ENCODE measurements around the gene PSMC5. TPM values are rescaled to one million over a fixed set of nuclear protein-coding genes. Genes with fewer than 3 reads are reported as not detected.

The PSMC5 gene
- total and polyA plus RNA-seq, 8 donors, result 89.8 to 151 (median 133) TPM

DNA sequence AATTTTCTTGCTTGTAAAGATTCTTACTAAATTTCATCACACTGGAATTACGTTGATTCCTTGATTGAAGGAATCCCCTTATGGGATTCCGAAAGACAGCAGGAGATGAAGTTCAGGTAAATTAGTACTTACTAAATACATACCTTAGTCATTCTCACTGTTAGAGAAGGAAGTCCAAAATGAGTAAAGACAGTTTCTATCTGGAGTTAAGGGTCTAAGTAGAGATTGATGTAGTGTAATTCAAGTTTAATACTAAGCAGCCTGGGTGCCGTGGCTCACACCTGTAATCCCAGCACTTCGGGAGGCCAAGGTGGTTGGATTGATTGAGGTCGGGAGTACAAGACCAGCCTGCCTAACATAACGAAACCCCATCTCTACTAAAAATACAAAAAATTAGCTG lies 43.7 kb upstream of the PSMC5 start:
- intact Hi-C loops (cut with DNase I), result no loop called here
- ATAC-seq (no peak), DNase-seq (no peak)
- Histone ChIP-seq H3K27ac (no peak overlapping the region), H3K36me3 (peaks cover 0 to 42% of the 10 kb centered on the region in 2 donors), H3K9me3 (no peaks in the 10 kb centered on the region), H3K4me1 (peaks cover 0 to 26% of the 10 kb centered on the region in 2 donors), H3K4me3 (no peak overlapping the region), H3K27me3 (no peaks in the 10 kb centered on the region)
- TF ChIP-seq, protein P1, sequence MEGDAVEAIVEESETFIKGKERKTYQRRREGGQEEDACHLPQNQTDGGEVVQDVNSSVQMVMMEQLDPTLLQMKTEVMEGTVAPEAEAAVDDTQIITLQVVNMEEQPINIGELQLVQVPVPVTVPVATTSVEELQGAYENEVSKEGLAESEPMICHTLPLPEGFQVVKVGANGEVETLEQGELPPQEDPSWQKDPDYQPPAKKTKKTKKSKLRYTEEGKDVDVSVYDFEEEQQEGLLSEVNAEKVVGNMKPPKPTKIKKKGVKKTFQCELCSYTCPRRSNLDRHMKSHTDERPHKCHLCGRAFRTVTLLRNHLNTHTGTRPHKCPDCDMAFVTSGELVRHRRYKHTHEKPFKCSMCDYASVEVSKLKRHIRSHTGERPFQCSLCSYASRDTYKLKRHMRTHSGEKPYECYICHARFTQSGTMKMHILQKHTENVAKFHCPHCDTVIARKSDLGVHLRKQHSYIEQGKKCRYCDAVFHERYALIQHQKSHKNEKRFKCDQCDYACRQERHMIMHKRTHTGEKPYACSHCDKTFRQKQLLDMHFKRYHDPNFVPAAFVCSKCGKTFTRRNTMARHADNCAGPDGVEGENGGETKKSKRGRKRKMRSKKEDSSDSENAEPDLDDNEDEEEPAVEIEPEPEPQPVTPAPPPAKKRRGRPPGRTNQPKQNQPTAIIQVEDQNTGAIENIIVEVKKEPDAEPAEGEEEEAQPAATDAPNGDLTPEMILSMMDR (IDR thresholded peaks at IDR 0.05), result no peak

DNA sequence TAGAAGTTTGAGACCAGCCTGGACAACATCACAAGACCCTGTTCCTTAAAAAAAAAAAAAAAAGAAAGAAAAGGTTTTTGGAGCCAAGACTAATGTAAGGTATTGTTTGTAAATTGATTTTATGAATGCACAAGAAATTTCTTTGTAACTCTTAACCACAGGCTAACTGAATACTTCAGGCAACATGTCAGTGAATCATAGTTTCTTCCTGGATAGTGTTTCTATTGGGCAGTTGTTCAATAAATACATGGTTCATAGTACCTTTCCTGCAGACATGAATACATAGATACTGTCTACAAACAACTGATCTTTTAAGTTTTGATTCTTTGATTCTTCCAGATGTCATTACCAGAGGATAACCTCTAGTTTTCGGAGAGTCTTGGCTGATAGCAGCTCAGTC lies 41.7 kb upstream of the PSMC5 start:
- peaks cover 0 to 55% of the 10 kb centered on the region in 2 donors for H3K36me3 ChIP-seq
- DNase-seq (no peak), ATAC-seq (no peak)
- H3K4me1 ChIP-seq, result peaks cover 0 to 15% of the 10 kb centered on the region in 2 donors
- TF ChIP-seq, protein P1 (IDR thresholded peaks at IDR 0.05), result no peak
- H3K4me3 ChIP-seq, result no peak overlapping the region
- no peaks in the 10 kb centered on the region for H3K9me3 ChIP-seq
- intact Hi-C loops (cut with DNase I), result no loop called here
- H3K27me3 ChIP-seq, result no peaks in the 10 kb centered on the region
- no peak overlapping the region for H3K27ac ChIP-seq

DNA sequence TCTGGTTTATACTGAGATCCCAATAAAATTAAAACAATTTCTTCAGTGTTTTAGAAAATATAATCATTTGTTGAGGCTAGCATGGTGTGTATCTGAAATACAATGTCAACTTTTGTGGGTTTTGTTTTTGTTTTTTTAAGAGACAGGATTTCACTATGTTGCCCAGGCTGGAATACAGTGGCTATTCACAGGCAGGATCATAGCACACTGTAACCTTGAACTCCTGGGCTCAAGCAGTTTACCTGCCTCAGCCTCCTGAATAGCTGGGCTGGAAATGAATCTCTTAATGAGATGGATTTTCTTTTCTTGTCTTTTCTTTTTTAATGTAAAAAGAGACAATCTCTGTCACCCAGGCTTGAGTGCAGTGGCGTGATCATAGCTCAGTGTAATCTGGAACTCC lies 41.1 kb upstream of the PSMC5 start:
- Histone ChIP-seq H3K27me3 (no peaks in the 10 kb centered on the region), H3K4me1 (peaks cover 0 to 10% of the 10 kb centered on the region in 2 donors), H3K4me3 (no peak overlapping the region), H3K36me3 (peaks cover 0 to 61% of the 10 kb centered on the region in 2 donors), H3K9me3 (no peaks in the 10 kb centered on the region), H3K27ac (no peak overlapping the region)
- TF ChIP-seq, protein P1 (IDR thresholded peaks at IDR 0.05), result no peak
- DNase-seq (no peak), ATAC-seq (no peak)
- intact Hi-C loops (cut with DNase I), result no loop called here

DNA sequence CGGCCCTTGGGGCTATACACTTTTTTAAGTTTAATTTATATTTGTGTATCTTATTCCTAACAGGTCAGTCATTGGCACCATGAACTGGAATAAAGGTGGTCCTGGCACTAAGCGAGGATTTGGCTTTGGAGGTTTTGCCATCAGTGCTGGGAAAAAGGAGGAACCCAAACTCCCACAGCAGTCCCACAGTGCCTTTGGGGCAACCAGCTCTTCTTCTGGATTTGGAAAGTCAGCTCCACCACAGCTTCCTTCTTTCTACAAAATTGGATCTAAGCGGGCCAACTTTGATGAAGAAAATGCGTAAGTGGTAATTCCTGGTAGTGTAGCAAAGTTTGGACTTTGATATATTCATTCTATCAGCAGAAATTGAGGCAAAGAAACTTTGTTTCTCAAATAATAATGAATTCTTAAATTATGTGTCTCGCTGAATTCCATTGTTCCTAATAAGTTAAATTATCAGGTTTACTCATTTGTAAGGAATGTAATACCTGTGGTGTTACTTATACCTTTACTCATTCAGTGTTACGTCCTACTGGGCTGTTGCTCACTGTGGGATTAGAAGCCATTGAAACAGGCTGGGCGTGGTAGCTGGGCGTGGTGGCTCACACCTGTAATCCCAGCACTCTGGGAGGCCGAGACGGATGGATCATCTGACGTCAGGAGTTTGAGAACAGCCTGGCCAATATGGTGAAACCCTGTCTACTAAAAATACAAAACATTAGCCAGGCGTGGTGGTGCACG lies 40.1 kb upstream of the PSMC5 start:
- intact Hi-C loops (cut with DNase I), result no loop called here
- H3K36me3 ChIP-seq, result peaks cover 2 to 68% of the 10 kb centered on the region in 2 donors
- no peak for ATAC-seq

DNA sequence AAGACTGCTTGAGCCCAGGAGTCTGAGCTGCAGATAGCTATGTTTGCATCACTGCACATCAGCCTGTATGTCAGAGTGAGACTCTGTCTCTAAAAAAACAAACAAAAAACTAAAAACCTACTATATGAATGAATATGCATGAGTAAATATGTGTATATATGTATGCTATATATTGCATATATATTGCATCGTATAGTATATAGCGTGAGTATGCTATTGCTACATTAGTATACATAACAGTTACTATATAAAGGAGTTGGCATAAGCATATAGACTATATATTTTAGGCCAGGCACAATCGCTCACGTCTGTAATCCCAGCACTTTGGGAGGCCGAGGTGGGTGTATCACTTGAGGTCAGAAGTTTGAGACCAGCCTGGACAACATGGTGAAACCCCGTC lies 37.2 kb upstream of the PSMC5 start:
- no peak overlapping the region for H3K27ac ChIP-seq
- no peaks in the 10 kb centered on the region for H3K9me3 ChIP-seq
- TF ChIP-seq, protein P1 (IDR thresholded peaks at IDR 0.05), result no peak
- peaks cover 0 to 3% of the 10 kb centered on the region in 2 donors for H3K4me1 ChIP-seq
- no peaks in the 10 kb centered on the region for H3K27me3 ChIP-seq
- peaks cover 5 to 84% of the 10 kb centered on the region in 2 donors for H3K36me3 ChIP-seq
- DNase-seq (no peak), ATAC-seq (no peak)
- intact Hi-C loops (cut with DNase I), result no loop called here
- H3K4me3 ChIP-seq, result no peak overlapping the region

More for the DNA sequence above, 40.1 kb upstream of the PSMC5 start:
- no peak for DNase-seq
- Histone ChIP-seq H3K27ac (no peak overlapping the region), H3K4me3 (no peak overlapping the region), H3K4me1 (peaks cover 0 to 10% of the 10 kb centered on the region in 2 donors), H3K9me3 (no peaks in the 10 kb centered on the region), H3K27me3 (no peaks in the 10 kb centered on the region)
- TF ChIP-seq, protein P1 (IDR thresholded peaks at IDR 0.05), result no peak

Data from left lung (tissue), 10 donors.